K562 (cell line): ENCODE measurements around the gene EVA1B.

Experiments used
- CREM ChIP-seq: IDR thresholded peaks from 2 replicates; pipeline ENCODE4 v1.6.1; 2014; ENCODE audit warnings: antibody characterized with exemption, low read depth
- EP300 ChIP-seq: IDR thresholded peaks from 2 replicates; pipeline ENCODE4 v1.6.1; 2012; ENCODE audit warnings: low read length, improper control_type of control experiment
- MAFK ChIP-seq: IDR thresholded peaks from 2 replicates; pipeline ENCODE4 v1.6.1; 2011; ENCODE audit warnings: low read length, improper control_type of control experiment
- MXI1 ChIP-seq: IDR thresholded peaks from 2 replicates; pipeline ENCODE4 v1.6.1; 2011; ENCODE audit warnings: low read depth, mild to moderate bottlenecking, improper control_type of control experiment, low read length
- NCOR1 ChIP-seq: fragments of 450-650 bp; IDR thresholded peaks from 2 replicates; pipeline ENCODE4 v1.6.1; 2016; ENCODE audit warnings: mild to moderate bottlenecking, moderate library complexity
- REST ChIP-seq, 2 experiments: fragments of 450-650 bp; formaldehyde crosslinking in 1 of 2; IDR thresholded peaks; 2 replicates each; pipeline versions ENCODE4 v1.4.0 to v1.6.1; 2014 to 2020; ENCODE audit warnings: mild to moderate bottlenecking in 2 of 2, borderline replicate concordance in 1 of 2, low read depth in 1 of 2
- TF ChIP-seq, protein P1 (sequence below), 2 experiments: fragments of 450-650 bp in 1 of 2; IDR thresholded peaks; 2 replicates each; pipeline ENCODE4 v1.6.1; 2011 to 2017; ENCODE audit warnings: low read depth in 2 of 2, antibody characterized with exemption in 1 of 2, borderline replicate concordance in 1 of 2, low read length in 1 of 2, mild to moderate bottlenecking in 1 of 2, mixed read lengths in 1 of 2; ENCODE audit not compliant: control insufficient read depth in 1 of 2
- TF ChIP-seq, protein P2 (sequence below): fragments of 450-650 bp; formaldehyde crosslinking; IDR thresholded peaks from 2 replicates; pipeline ENCODE4 v1.4.0; 2020; ENCODE audit warnings: mild to moderate bottlenecking, moderate library complexity

DNA sequence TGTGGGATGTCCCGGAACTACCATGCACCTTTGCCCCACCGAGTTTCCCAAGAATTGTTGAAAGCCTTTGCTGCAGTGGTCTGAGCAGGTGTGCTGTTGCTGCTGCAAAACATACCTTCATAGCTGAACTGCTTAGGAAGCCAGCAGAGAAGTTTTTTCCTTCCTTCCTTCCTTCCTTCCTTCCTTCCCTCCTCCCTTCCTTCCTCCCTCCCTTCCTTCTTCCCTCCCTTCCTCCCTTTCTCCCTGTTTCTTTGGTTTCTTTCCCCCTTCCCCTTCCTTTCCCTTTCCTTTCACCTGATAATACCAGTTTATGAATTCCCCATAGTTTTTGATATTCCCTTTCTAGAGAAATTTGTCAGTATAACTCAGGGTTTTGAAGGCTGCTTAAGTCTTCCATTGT lies 28.1 kb downstream of the EVA1B start:
- no peak for TF ChIP-seq MAFK
- TF ChIP-seq NCOR1 = no peak
- TF ChIP-seq REST (IDR thresholded peaks at IDR 0.05; ENCODE audit: borderline replicate concordance) = no peak
- no peak for TF ChIP-seq REST (CRISPR knock-in tag; IDR thresholded peaks at IDR 0.05; ENCODE audit: low read depth)
- no peak for TF ChIP-seq EP300
- no peak for TF ChIP-seq CREM
- TF ChIP-seq, protein P1, sequence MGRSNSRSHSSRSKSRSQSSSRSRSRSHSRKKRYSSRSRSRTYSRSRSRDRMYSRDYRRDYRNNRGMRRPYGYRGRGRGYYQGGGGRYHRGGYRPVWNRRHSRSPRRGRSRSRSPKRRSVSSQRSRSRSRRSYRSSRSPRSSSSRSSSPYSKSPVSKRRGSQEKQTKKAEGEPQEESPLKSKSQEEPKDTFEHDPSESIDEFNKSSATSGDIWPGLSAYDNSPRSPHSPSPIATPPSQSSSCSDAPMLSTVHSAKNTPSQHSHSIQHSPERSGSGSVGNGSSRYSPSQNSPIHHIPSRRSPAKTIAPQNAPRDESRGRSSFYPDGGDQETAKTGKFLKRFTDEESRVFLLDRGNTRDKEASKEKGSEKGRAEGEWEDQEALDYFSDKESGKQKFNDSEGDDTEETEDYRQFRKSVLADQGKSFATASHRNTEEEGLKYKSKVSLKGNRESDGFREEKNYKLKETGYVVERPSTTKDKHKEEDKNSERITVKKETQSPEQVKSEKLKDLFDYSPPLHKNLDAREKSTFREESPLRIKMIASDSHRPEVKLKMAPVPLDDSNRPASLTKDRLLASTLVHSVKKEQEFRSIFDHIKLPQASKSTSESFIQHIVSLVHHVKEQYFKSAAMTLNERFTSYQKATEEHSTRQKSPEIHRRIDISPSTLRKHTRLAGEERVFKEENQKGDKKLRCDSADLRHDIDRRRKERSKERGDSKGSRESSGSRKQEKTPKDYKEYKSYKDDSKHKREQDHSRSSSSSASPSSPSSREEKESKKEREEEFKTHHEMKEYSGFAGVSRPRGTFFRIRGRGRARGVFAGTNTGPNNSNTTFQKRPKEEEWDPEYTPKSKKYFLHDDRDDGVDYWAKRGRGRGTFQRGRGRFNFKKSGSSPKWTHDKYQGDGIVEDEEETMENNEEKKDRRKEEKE (IDR thresholded peaks at IDR 0.05; ENCODE audit: borderline replicate concordance in 1 of 2, control insufficient read depth in 1 of 2, low read depth in 2 of 2, low read length in 1 of 2) = no peak
- no peak for TF ChIP-seq MXI1
- TF ChIP-seq, protein P2, sequence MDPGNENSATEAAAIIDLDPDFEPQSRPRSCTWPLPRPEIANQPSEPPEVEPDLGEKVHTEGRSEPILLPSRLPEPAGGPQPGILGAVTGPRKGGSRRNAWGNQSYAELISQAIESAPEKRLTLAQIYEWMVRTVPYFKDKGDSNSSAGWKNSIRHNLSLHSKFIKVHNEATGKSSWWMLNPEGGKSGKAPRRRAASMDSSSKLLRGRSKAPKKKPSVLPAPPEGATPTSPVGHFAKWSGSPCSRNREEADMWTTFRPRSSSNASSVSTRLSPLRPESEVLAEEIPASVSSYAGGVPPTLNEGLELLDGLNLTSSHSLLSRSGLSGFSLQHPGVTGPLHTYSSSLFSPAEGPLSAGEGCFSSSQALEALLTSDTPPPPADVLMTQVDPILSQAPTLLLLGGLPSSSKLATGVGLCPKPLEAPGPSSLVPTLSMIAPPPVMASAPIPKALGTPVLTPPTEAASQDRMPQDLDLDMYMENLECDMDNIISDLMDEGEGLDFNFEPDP = no peak
